VCaP (cell line): ENCODE measurements around the gene PNPLA5.

ENCODE experiments used
- H3K27ac ChIP-seq: fragments of 450-650 bp; 2 replicates; pipeline ENCODE4 v1.5.1; 2017
- CTCF ChIP-seq: fragments of 450-650 bp; conservative IDR thresholded peaks from 2 replicates; pipeline ENCODE4 v1.5.1; 2017; ENCODE audit warnings: mild to moderate bottlenecking, moderate library complexity

PNPLA5 gene

GRCh38 chr22:43884600-43885318 is 7.1 kb downstream of the PNPLA5 start:
- peak; percentile 91 for TF ChIP-seq CTCF
- H3K27ac ChIP-seq = no peak overlapping the region

- H3K27ac ChIP-seq = no peak overlapping the region
- no peak for TF ChIP-seq CTCF
Measured at GRCh38 chr22:43883719-43884415, 7.9 kb downstream of the PNPLA5 start.

GRCh38 chr22:43883012-43883661 is 8.7 kb downstream of the PNPLA5 start:
- peak; percentile 80 for TF ChIP-seq CTCF
- no peak overlapping the region for H3K27ac ChIP-seq

GRCh38 chr22:43882122-43882767 is 9.6 kb downstream of the PNPLA5 start:
- no peak for TF ChIP-seq CTCF
- H3K27ac ChIP-seq = no peak overlapping the region

GRCh38 chr22:43881091-43882061 is 10.4 kb downstream of the PNPLA5 start:
- TF ChIP-seq CTCF = no peak
- no peak overlapping the region for H3K27ac ChIP-seq

- TF ChIP-seq CTCF = no peak
- H3K27ac ChIP-seq = no peak overlapping the region
Measured at GRCh38 chr22:43880541-43880991, 11.2 kb downstream of the PNPLA5 start.
